Activated CD4-positive, alpha-beta T cell treated with anti-CD3 and anti-CD28 coated beads, Interleukin-2, amount 10 ng/mL, durations not matched to agents 7 days and 5 days (primary cell): ENCODE results near the gene TRERF1. TPM values are rescaled to one million over a fixed set of nuclear protein-coding genes. Genes with fewer than 3 reads are reported as not detected.

Experiments
- CTCF ChIA-PET: fragments of 350-600 bp; sonication (Branson Sonifier 250); formaldehyde crosslinking; loops from one replicate; lab custom pipeline; 2021; ENCODE audit warnings: antibody characterized with exemption; lab: Charles Lee
- POLR2A ChIA-PET: fragments of 350-600 bp; sonication (Branson Sonifier 250); formaldehyde crosslinking; loops from one replicate; lab custom pipeline; 2021; ENCODE audit warnings: antibody characterized with exemption; lab: Charles Lee
- DNase-seq: peaks from one replicate; pipeline ENCODE4 v3.0.0-alpha.2; 2020
- H3K27ac Mint-ChIP-seq: one replicate; pipeline ENCODE4 v1.8.0; 2021; ENCODE audit warnings: mild to moderate bottlenecking, moderate library complexity, mixed read lengths
- H3K27me3 Mint-ChIP-seq: one replicate; pipeline ENCODE4 v1.8.0; 2021; ENCODE audit warnings: mixed read lengths
- H3K36me3 Mint-ChIP-seq: one replicate; pipeline ENCODE4 v1.8.0; 2021; ENCODE audit warnings: low read depth, mixed read lengths
- H3K4me1 Mint-ChIP-seq: one replicate; pipeline ENCODE4 v1.8.0; 2021; ENCODE audit warnings: mixed read lengths
- H3K4me3 Mint-ChIP-seq: one replicate; pipeline ENCODE4 v1.8.0; 2021; ENCODE audit warnings: mild to moderate bottlenecking, moderate library complexity, mixed read lengths
- H3K9me3 Mint-ChIP-seq: one replicate; pipeline ENCODE4 v1.8.0; 2021; ENCODE audit warnings: mixed read lengths
- total RNA-seq, 2 experiments: library from RNA; stranded (reverse); gene quantifications; one replicate each; pipeline ENCODE4 v1.2.3, GENCODE V29; 2021

Gene TRERF1
- total RNA-seq, 2 experiments from 2014 or later, result 18.6 to 20.3 TPM

DNA sequence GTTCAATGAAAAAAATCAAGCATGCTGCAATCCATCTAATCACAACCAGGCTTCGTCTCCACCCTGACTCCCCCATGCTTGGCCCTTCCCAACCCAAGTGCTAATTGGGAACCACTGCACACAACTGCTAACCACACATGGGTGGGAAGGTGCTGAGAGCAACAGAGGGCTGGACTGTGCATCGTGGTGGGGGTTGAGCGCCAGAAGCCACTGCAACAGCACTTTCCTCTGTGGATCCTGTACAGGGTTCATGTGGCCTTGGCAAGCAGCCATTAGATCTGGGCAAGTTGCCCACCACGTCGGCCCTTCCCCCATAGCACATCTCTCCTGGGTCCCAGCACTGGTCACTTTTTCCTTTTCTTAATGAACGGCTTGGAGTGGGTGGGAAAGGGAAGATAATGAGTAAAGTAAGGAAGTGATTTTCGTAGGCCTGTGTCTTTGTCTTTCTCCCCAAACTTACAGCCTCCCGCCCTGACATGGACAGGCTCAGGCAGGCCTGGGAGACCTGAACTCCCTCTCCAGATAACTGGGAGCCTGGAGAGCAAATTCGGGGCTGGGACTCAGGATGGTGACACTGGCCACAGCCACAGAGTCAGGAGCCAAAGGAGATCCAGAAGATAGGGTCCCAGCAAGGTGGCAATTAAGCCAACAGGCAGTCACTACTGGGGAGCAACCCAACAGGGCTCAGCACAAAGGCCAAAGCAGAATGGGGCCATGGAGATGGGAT lies 199.7 kb downstream of the TRERF1 start:
- H3K9me3 Mint-ChIP-seq, result no peaks in the 10 kb centered on the region
- peaks cover 37% of the 10 kb centered on the region for H3K36me3 Mint-ChIP-seq
- POLR2A ChIA-PET, result no interaction called here
- no peak overlapping the region for H3K4me3 Mint-ChIP-seq
- H3K27me3 Mint-ChIP-seq, result no peaks in the 10 kb centered on the region
- CTCF ChIA-PET, result interaction anchor here (1.3 kb wide), 1 partner anchor 9 kb away, joined by 4 read pairs; no protein-coding TSS in a partner anchor
- no peak for DNase-seq
- H3K4me1 Mint-ChIP-seq, result no peaks in the 10 kb centered on the region
- H3K27ac Mint-ChIP-seq, result no peak overlapping the region

DNA sequence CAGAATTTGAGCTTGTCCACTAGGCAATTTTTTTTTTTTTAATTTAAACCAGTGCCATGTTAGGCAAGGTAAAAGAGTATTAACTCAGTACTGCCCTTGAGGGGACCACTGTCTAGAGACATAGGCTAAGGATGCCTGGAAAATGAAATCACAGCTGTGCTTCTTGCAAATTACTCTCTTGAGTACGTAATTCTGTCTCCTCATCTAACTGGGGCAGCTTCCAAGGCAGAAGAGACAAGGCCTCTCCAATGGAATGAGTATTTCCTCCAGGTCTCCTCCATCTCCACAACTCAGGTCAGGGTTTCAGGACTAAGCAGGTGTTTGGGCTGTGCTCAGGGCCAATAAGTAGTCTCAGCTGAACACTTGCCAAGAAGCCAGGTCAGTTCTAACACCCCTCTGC lies 200.2 kb downstream of the TRERF1 start:
- DNase-seq, result no peak
- CTCF ChIA-PET, result no interaction called here
- Mint-ChIP-seq H3K4me3 (no peak overlapping the region), H3K9me3 (no peaks in the 10 kb centered on the region), H3K27me3 (no peaks in the 10 kb centered on the region), H3K4me1 (no peaks in the 10 kb centered on the region), H3K36me3 (peaks cover 34% of the 10 kb centered on the region), H3K27ac (no peak overlapping the region)
- POLR2A ChIA-PET, result no interaction called here

DNA sequence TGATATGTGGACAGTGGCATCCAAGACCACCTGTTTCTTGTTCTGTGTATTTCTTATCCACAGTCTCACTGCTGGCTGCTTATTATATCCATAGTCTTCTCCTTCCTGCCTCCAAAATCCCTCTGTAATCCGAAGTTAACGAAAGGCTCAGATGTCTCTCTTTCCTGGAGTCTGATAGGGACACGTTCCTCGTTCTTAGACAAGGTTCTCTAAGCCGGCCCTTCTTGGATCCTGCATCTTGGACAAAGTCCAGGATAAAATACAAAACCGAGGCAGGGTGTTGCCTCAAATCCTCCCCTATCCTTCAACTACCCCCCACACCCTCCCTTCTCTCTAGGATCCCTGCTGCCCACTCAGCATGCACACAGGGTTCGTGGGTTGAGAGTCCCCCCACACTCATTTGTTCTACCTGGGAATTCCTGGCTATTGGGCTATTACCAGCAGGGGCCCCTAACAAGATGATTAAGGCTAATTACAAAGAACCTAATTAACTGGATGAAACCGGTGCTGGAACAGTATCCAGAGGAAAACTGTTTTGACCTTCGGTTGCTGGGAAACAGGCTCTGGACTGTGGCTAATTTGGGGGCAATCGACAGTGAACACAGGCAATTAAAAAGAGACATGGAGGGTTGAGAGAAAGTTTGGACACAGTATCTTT lies 201.3 kb downstream of the TRERF1 start:
- Mint-ChIP-seq H3K27ac (no peak overlapping the region), H3K4me3 (no peak overlapping the region), H3K36me3 (peaks cover 29% of the 10 kb centered on the region), H3K9me3 (no peaks in the 10 kb centered on the region), H3K27me3 (no peaks in the 10 kb centered on the region), H3K4me1 (no peaks in the 10 kb centered on the region)
- CTCF ChIA-PET, result no interaction called here
- POLR2A ChIA-PET, result no interaction called here
- DNase-seq, result no peak

DNA sequence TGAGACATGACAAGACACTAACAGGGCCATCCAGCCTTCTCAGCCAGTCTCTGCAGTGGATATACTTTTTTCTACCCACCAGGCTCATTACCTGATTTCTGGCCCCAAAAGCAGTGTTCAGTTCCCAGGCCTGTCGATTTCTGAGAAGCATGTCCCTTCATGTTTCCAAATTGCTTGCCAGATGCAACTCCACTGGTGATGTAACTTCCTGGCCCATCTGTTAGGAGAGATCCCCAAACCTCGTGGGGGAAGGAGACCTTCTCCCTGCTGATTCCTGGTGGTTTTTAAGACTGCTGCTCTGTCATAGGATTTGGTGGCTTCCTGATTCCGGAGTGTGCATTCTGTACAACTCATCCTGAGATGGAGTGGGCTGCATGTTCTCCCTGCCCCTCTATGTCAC lies 202.4 kb downstream of the TRERF1 start:
- H3K9me3 Mint-ChIP-seq, result no peaks in the 10 kb centered on the region
- CTCF ChIA-PET, result no interaction called here
- H3K36me3 Mint-ChIP-seq, result peaks cover 29% of the 10 kb centered on the region
- H3K27me3 Mint-ChIP-seq, result no peaks in the 10 kb centered on the region
- DNase-seq, result no peak
- POLR2A ChIA-PET, result no interaction called here
- H3K4me1 Mint-ChIP-seq, result no peaks in the 10 kb centered on the region
- H3K4me3 Mint-ChIP-seq, result no peak overlapping the region
- no peak overlapping the region for H3K27ac Mint-ChIP-seq

DNA sequence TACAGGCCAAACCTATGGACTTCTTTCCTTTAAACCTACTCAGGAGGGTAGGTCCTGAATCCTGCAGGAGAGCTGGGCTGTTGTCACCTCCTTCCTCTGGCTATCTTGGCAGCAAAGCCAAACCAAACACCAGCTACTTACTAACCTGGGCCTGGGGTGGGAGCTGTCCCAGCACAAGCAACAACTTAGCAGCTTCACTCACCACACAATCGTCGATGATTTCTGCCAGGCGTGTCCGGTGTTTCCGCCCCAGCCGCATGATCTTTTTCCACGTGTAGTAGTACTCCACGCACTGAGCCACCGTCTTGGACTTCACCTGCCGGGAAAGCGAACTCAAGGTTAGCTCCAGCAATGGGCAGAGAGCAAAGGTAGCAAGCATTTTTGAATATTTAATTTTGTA lies 208.7 kb downstream of the TRERF1 start:
- Mint-ChIP-seq H3K4me1 (no peaks in the 10 kb centered on the region), H3K9me3 (no peaks in the 10 kb centered on the region), H3K27me3 (no peaks in the 10 kb centered on the region), H3K36me3 (peaks cover 12% of the 10 kb centered on the region), H3K4me3 (no peak overlapping the region), H3K27ac (no peak overlapping the region)
- no peak for DNase-seq
- ChIA-PET POLR2A (no interaction called here), CTCF (interaction anchor here (0.5 to 1.0 kb wide), 4 partner anchors 10 to 556 kb away, joined by 4 to 5 read pairs (median 4); no protein-coding TSS in a partner anchor)

DNA sequence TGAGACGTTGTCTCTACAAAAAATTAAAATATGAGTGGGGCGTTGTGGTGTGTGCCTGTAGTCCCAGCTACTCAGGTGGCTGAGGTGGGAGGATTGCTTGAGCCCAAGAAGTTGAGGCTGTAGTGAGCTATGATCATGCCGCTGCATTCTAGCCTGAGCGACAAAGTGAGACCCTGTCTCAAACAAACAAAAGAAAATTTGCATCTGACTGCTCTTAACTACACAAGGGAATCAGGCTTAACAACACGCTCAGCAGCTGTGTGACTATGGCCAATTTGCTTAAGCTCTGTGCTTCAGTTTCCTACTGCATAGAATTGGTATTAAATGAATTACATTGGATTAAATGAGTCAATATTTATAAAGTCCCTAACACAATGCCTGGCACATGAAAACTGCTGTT lies 209.8 kb downstream of the TRERF1 start:
- ChIA-PET POLR2A (no interaction called here), CTCF (interaction anchor here (0.6 to 1.0 kb wide), 4 partner anchors 153 to 306 kb away, joined by 3 read pairs; no protein-coding TSS in a partner anchor)
- H3K27ac Mint-ChIP-seq, result no peak overlapping the region
- peaks cover 12% of the 10 kb centered on the region for H3K36me3 Mint-ChIP-seq
- no peaks in the 10 kb centered on the region for H3K27me3 Mint-ChIP-seq
- no peak overlapping the region for H3K4me3 Mint-ChIP-seq
- no peaks in the 10 kb centered on the region for H3K9me3 Mint-ChIP-seq
- DNase-seq, result no peak
- H3K4me1 Mint-ChIP-seq, result no peaks in the 10 kb centered on the region

DNA sequence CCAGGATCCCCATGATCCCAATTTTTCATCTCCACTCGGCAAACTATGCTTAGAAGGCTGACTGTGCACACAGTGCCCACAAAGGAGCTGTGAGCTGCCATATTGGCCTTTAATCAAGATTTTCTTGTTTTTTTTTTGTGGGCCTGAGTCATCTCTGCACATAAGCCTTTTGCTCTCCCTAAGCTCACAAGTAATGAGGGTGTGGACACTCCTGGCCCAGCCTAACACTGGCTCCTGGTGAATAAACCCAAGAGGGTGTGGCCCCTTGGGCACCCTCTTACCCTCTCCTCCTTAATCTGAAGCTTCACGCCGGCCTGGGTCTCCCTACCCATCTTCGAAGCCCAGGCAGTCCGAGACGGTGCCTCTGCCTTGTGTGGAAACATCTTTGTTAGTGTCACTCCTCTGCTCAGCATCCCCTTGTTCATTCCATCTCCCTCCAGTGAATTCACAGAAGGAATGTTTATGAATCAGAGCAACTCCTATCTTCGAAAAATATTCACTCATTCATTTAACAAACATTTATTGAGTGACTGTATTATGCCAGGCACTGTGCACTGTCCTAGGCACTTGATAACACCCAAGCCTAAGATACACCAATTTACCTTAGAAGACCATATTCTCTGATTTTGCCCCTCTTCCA lies 211.9 kb downstream of the TRERF1 start:
- H3K9me3 Mint-ChIP-seq, result no peaks in the 10 kb centered on the region
- no peak overlapping the region for H3K27ac Mint-ChIP-seq

DNA sequence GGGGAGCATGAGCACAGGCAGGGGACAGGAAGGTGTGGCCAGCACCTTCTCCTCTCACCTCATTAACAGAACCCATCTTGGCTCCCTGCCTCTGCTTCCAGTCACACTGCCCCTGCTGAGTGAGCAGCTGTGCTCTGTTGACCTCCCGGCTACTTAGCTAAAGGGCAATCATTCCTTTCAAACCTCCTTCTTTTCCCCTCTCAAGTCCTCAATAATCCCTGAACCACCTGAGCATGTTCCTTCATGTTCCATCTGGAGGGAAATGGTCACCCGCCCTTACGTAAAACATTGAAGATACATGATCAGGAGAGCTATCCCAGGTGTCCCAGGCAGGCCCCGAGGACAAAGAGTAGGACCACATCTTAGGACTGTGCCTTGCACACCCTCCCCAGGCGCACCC lies 212.4 kb downstream of the TRERF1 start:
- Mint-ChIP-seq H3K4me1 (no peaks in the 10 kb centered on the region), H3K4me3 (no peak overlapping the region), H3K36me3 (peaks cover 11% of the 10 kb centered on the region), H3K27me3 (no peaks in the 10 kb centered on the region), H3K27ac (no peak overlapping the region), H3K9me3 (no peaks in the 10 kb centered on the region)
- POLR2A ChIA-PET, result no interaction called here
- CTCF ChIA-PET, result interaction anchor here (1.1 kb wide), 1 partner anchor 34 kb away, joined by 3 read pairs; no protein-coding TSS in a partner anchor
- DNase-seq, result no peak

More for the DNA sequence above, 211.9 kb downstream of the TRERF1 start:
- Mint-ChIP-seq H3K27me3 (no peaks in the 10 kb centered on the region), H3K36me3 (peaks cover 10% of the 10 kb centered on the region), H3K4me3 (no peak overlapping the region), H3K4me1 (no peaks in the 10 kb centered on the region)
- DNase-seq, result no peak
- POLR2A ChIA-PET, result no interaction called here
- CTCF ChIA-PET, result interaction anchor here (1.1 kb wide), 1 partner anchor 34 kb away, joined by 3 read pairs; no protein-coding TSS in a partner anchor

DNA sequence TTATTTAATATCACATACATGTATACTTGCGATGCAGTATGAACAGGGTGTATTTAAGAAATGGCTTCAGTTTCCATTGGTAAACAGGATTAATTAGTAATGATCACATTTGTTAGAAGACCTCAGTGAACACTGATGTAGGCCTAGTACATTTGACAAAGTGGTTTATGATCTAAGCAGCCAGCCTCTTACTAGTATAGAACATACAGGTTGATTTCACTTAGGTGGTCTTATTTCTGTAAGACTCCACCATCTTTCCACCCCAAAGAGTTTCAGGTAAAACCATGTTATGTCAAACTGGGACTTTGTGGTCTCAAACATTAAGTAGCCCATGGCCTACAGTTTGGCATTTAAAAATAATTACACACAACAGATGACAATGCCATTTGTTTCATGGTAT lies 213.9 kb downstream of the TRERF1 start:
- no peak overlapping the region for H3K27ac Mint-ChIP-seq
- H3K4me3 Mint-ChIP-seq, result no peak overlapping the region
- H3K36me3 Mint-ChIP-seq, result peaks cover 10% of the 10 kb centered on the region
- DNase-seq, result no peak
- ChIA-PET POLR2A (no interaction called here), CTCF (no interaction called here)
- H3K4me1 Mint-ChIP-seq, result no peaks in the 10 kb centered on the region
- H3K27me3 Mint-ChIP-seq, result no peaks in the 10 kb centered on the region
- H3K9me3 Mint-ChIP-seq, result no peaks in the 10 kb centered on the region

DNA sequence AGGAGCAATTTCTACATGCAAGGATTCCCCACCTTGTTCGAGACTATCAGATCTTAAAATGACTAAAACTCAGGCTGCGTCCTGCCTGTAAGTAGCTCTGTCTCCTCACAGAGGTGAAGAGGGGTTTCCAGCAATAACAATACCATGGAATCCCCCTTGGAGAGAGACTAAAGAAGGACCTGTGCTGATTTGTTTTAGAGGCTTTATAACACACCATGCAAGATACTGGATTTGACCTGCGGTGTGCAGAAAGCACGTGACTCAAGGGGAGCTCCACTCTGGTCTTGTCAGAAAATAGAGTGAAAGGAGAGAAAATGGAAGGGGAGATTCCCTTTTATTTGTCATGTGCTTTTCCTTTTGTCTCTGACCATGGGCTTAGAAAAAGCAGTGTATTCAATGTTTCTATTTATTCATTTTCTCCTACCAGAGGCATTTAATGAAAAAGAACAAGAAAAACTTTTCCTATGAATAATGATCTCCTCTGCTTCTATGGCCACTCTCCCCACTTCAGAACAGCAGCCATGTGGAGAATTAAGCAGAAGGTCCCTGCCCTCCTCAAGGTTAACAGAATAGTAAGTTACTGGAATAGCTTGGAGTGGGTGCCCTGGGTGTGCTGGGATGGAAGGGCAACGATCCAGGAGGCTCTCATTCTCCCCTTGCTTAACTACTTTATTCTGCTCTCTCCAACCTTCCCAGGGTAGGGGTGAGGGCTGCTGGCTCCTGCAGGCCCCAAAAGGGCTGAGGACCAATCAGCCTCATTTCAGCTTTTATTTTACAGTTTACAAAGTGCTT lies 214.8 kb downstream of the TRERF1 start:
- H3K4me1 Mint-ChIP-seq, result no peaks in the 10 kb centered on the region
- peaks cover 5% of the 10 kb centered on the region for H3K36me3 Mint-ChIP-seq
- no peak for DNase-seq
- POLR2A ChIA-PET, result no interaction called here
- no peaks in the 10 kb centered on the region for H3K9me3 Mint-ChIP-seq
- H3K27ac Mint-ChIP-seq, result no peak overlapping the region
- H3K27me3 Mint-ChIP-seq, result no peaks in the 10 kb centered on the region
- H3K4me3 Mint-ChIP-seq, result no peak overlapping the region
- CTCF ChIA-PET, result no interaction called here

DNA sequence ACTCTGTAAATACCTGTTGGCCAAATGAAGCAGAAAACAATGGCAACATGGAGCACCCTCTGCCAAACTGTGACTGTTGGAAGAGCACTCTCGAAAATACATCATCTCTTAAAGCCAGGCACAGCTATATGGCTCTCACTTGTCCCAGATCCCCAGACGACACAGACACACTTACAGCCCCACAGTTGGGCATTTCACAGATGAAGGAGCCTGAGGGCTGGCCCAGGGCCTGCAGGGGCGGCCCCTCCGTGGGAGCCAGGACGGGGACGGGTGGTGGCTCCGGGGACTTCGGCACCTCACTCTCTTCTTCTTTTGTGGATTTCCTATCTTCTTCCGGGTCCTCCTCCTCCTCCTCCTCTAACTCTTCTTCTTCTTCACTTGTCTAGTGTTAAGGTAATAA lies 215.7 kb downstream of the TRERF1 start:
- Mint-ChIP-seq H3K4me3 (no peak overlapping the region), H3K9me3 (no peaks in the 10 kb centered on the region), H3K4me1 (no peaks in the 10 kb centered on the region), H3K36me3 (peaks cover 5% of the 10 kb centered on the region), H3K27me3 (no peaks in the 10 kb centered on the region), H3K27ac (no peak overlapping the region)
- ChIA-PET CTCF (no interaction called here), POLR2A (no interaction called here)
- no peak for DNase-seq

DNA sequence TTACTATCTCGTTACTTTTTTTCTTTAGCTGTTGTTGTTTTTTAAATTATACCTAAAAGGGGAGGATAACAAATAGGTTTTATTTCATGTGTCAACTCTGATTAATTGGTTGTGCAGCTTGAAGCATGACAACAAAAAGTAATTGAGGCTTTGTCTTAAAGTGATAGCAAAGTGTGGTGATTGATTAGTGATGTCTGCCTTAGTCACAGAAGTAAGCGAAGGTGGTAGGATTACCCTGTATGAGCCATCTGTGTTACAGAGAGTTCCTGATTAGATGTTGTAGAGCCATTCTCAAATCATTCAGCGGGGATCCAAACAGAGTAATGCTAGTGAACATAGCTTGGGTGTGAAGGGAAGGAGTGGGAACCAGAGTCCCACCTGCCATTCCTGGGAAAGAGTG lies 219.7 kb downstream of the TRERF1 start:
- H3K4me1 Mint-ChIP-seq, result no peaks in the 10 kb centered on the region
- H3K9me3 Mint-ChIP-seq, result no peaks in the 10 kb centered on the region
- no peak for DNase-seq
- no peaks in the 10 kb centered on the region for H3K27me3 Mint-ChIP-seq
- POLR2A ChIA-PET, result no interaction called here
- H3K27ac Mint-ChIP-seq, result no peak overlapping the region
- CTCF ChIA-PET, result no interaction called here
- peaks cover 12% of the 10 kb centered on the region for H3K36me3 Mint-ChIP-seq
- no peak overlapping the region for H3K4me3 Mint-ChIP-seq
